Measurements from ENCODE around the gene MARS2. TPM values are rescaled to one million over a fixed set of nuclear protein-coding genes. Genes with fewer than 3 reads are reported as not detected.
"Not testable (repeated sequence)": the region's sequence is repeated elsewhere in the genome, so short reads cannot be mapped to it uniquely, and the experiment has no call there.

MARS2 gene
- total and polyA plus RNA-seq, 12 donors = 1.2 to 11.5 (median 7.5) TPM

DNA sequence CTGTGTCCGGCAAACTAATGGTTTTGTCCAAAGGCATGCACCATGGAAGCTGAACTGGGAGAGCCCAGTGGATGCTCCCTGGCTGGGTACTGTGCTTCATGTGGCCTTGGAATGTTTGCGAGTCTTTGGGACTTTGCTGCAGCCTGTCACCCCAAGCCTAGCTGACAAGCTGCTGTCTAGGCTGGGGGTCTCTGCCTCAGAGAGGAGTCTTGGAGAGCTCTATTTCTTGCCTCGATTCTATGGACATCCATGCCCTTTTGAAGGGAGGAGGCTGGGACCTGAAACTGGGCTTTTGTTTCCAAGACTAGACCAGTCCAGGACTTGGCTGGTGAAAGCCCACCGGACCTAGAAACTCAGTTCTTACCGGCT is 1.7 kb downstream of the MARS2 start:
- ATAC-seq (no peak), DNase-seq (no peak)
- Histone ChIP-seq H3K4me1 (peaks cover 2 to 51% (median 40%) of the 10 kb centered on the region in 9 donors), H3K9me3 (no peaks in the 10 kb centered on the region), H3K36me3 (peaks cover 0 to 15% (median 2%) of the 10 kb centered on the region in 9 donors), H3K4me3 (peak overlapping the region in 9 of 10 donors; percentile 59 to 99 (median 91)), H3K27me3 (no peaks in the 10 kb centered on the region), H3K27ac (no peak overlapping the region)
- no peak for TF ChIP-seq CTCF (IDR thresholded peaks at IDR 0.05)
- 55 to 63% methylated on average over 5 of the region's 5 CpGs for WGBS, 2 donors
- intact Hi-C loops (cut with DNase I) = loop anchor here in 9 of 10 donors (2.0 to 10.0 kb wide), 10 partner anchors 70 to 590 kb away; partner anchors contain the start of genes MOB4 (in 5 of the 9), SF3B1 (in 2 of the 9), HSPD1 (in 1 of the 9) and HSPE1 (in 1 of the 9)

DNA sequence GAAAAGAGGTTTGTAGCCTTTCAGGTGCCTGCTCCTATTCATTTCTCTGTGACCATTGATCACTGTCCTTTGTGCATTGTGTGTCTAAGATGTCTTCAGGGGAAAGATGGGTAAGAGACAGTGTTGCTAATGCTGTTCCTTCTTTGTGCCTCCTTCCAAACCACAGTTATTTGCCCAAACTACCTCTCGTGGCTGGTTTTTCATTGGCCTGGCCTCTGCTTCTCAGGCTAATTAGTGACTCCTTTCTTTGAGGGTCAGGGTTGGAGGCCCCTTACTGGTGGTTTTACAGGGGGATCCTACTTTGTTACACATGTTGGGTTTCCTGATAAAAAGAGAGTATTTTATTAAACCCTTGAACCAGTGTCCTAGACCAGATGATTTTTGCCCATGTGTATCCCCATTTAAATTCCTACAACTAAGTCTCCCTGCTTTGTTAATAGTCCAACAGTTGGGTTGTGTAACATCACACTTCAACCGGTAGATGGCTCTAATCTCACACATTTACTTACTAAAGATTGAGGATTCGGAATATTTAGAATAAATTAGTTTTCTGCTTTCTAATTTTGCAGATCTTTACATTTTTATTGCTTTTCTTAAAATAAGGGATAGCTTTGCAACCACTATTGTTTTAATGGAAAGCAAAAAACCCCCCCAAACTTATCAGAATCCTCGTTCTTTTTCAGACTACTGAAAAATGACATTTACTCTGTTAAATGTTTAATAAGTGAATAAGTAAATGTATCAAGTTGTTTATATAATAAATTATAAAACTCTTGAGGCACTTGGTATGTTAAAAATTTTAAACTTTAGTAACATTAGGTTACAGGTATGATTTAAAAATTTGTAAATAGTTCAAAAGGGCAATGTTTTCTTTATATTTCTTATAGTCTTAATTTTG is 2.4 kb downstream of the MARS2 start:
- Histone ChIP-seq H3K27ac (no peak overlapping the region), H3K4me3 (peak overlapping the region in 9 of 10 donors; percentile 59 to 99 (median 91)), H3K27me3 (no peaks in the 10 kb centered on the region), H3K9me3 (no peaks in the 10 kb centered on the region), H3K4me1 (peaks cover 2 to 51% (median 40%) of the 10 kb centered on the region in 9 donors), H3K36me3 (peaks cover 0 to 23% (median 4%) of the 10 kb centered on the region in 9 donors)
- 16 to 18% methylated on average over 4 of the region's 4 CpGs for WGBS, 2 donors
- intact Hi-C loops (cut with DNase I) = loop anchor here in 9 of 10 donors (2.0 to 10.0 kb wide), 11 partner anchors 69 to 590 kb away; partner anchors contain the start of genes MOB4 (in 5 of the 9), SF3B1 (in 2 of the 9), HSPD1 (in 1 of the 9) and HSPE1 (in 1 of the 9)
- ATAC-seq (no peak), DNase-seq (peak in 1 of 2 donors; percentile 4)
- peak; percentile 54 to 82 (median 72) for TF ChIP-seq CTCF (IDR thresholded peaks at IDR 0.05)

DNA sequence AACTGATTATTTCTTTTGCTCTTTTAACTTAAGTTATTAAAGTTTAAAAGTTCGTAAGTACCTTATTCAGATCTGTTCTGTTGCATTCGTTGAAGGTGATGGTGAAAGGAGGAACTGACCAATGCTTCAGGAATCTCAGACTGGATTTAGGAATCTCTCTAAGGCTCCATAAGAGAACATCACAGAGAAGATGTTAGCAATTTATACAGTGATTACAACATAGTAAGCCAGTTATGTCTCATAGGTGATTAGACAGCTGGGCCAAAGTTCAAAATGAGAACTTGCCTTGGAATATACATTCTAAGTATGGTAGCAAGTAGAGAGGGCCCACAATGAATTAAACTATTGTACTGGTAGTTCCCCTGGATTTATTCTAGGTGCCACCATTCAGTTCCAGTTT is 3.2 kb downstream of the MARS2 start:
- no peak for DNase-seq

DNA sequence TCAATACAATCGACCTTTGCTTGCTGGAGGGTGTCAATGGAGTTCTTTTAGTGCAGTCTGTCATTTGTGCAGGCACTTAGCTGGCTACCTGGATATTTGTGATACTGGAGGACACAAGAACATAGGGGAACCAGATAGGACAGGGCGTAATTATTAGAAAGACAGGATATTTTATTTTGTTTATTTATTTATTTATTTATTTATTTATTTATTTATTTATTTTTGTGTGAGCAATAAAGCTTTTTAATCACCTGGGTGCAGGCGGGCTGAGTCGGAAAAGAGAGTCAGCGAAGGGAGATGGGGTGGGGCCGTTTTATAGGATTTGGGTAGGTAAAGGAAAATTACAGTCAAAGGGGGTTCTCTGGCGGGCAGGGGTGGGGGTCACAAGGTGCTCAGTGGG is 4.0 kb downstream of the MARS2 start:
- 93 to 95% methylated on average over 7 of the region's 7 CpGs for WGBS, 2 donors
- not testable (repeated sequence) for DNase-seq, ATAC-seq, H3K27me3 ChIP-seq, H3K27ac ChIP-seq, H3K4me3 ChIP-seq, H3K9me3 ChIP-seq
- Histone ChIP-seq H3K36me3 (peaks cover 0 to 29% (median 4%) of the 10 kb centered on the region in 9 donors), H3K4me1 (peaks cover 2 to 49% (median 40%) of the 10 kb centered on the region in 9 donors)
- intact Hi-C loops (cut with DNase I) = loop anchor here in 9 of 10 donors (2.0 to 10.0 kb wide), 10 partner anchors 68 to 588 kb away; partner anchors contain the start of genes MOB4 (in 5 of the 9), SF3B1 (in 2 of the 9), HSPD1 (in 1 of the 9) and HSPE1 (in 1 of the 9)

More for the DNA sequence above, 3.2 kb downstream of the MARS2 start:
- H3K4me3 ChIP-seq = peak overlapping the region in 4 of 10 donors; percentile 86 to 99 (median 94)
- H3K27ac ChIP-seq = no peak overlapping the region
- no peak for TF ChIP-seq CTCF (IDR thresholded peaks at IDR 0.05)
- 49 to 50% methylated on average over 2 of the region's 2 CpGs for WGBS, 2 donors
- H3K4me1 ChIP-seq = peaks cover 2 to 51% (median 40%) of the 10 kb centered on the region in 9 donors
- peaks cover 0 to 29% (median 4%) of the 10 kb centered on the region in 9 donors for H3K36me3 ChIP-seq
- H3K9me3 ChIP-seq = no peaks in the 10 kb centered on the region
- no peak for ATAC-seq
- H3K27me3 ChIP-seq = no peaks in the 10 kb centered on the region
- intact Hi-C loops (cut with DNase I) = loop anchor here in 9 of 10 donors (2.0 to 10.0 kb wide), 10 partner anchors 68 to 589 kb away; partner anchors contain the start of genes MOB4 (in 5 of the 9), SF3B1 (in 2 of the 9), HSPD1 (in 1 of the 9) and HSPE1 (in 1 of the 9)

All from heart right ventricle (tissue), 16 donors.